DND-41 (cell line): ENCODE measurements around the gene EDA.

Experiments
- ATAC-seq: fragments of 200-7000 bp; cut with Tn5 transposase; 3 replicates; pipeline ENCODE4 v1.9.1; 2021; ENCODE audit warnings: low read depth; ENCODE audit not compliant: insufficient read depth
- DNase-seq: peaks from one replicate; pipeline ENCODE4 v3.0.0-alpha.2; 2020
- H2AFZ ChIP-seq: 2 replicates; pipeline ENCODE4 v1.6.0; 2012; ENCODE audit warnings: low read depth, low read length
- H3K27ac ChIP-seq: 2 replicates; pipeline ENCODE4 v1.5.1; 2012; ENCODE audit warnings: low read length, inconsistent platforms
- H3K27me3 ChIP-seq: fragments of 200-600 bp; sonication (generic); 2 replicates; pipeline ENCODE4 v1.6.0; 2012; ENCODE audit warnings: low read length, mild to moderate bottlenecking, inconsistent platforms; ENCODE audit not compliant: insufficient read depth, poor library complexity
- H3K36me3 ChIP-seq: 2 replicates; pipeline ENCODE4 v1.5.1; 2012; ENCODE audit warnings: low read length, inconsistent platforms; ENCODE audit not compliant: insufficient read depth
- H3K4me1 ChIP-seq: 2 replicates; pipeline ENCODE4 v1.5.1; 2012; ENCODE audit warnings: mild to moderate bottlenecking, low read length; ENCODE audit not compliant: insufficient read depth
- H3K4me2 ChIP-seq: 2 replicates; pipeline ENCODE4 v1.6.0; 2012; ENCODE audit warnings: mild to moderate bottlenecking, moderate library complexity, low read length, inconsistent platforms; ENCODE audit not compliant: insufficient read depth
- H3K4me3 ChIP-seq, 2 experiments: fragments of 200-600 bp in 1 of 2; shearing (Covaris generic) in 1 of 2; 2 replicates each; pipeline ENCODE4 v1.5.1; 2012 to 2016; ENCODE audit warnings: inconsistent platforms in 2 of 2, low read length in 2 of 2, mild to moderate bottlenecking in 2 of 2, low read depth in 1 of 2, moderate library complexity in 1 of 2
- H3K79me2 ChIP-seq: 2 replicates; pipeline ENCODE4 v1.6.0; 2012; ENCODE audit warnings: low read length, inconsistent platforms; ENCODE audit not compliant: insufficient read depth
- H3K9ac ChIP-seq: 2 replicates; pipeline ENCODE4 v1.6.0; 2012; ENCODE audit warnings: low read depth, mild to moderate bottlenecking, inconsistent platforms, low read length, moderate library complexity
- H3K9me3 ChIP-seq: 2 replicates; pipeline ENCODE4 v1.5.1; 2012; ENCODE audit warnings: low read length, moderate library complexity, mild to moderate bottlenecking, inconsistent platforms; ENCODE audit not compliant: insufficient read depth, severe bottlenecking
- H4K20me1 ChIP-seq: 2 replicates; pipeline ENCODE4 v1.6.0; 2012; ENCODE audit warnings: low read length; ENCODE audit not compliant: insufficient read depth
- CTCF ChIP-seq: IDR thresholded peaks from 2 replicates; pipeline ENCODE4 v1.5.1; 2012; ENCODE audit warnings: borderline replicate concordance, low read length, moderate library complexity, mild to moderate bottlenecking; ENCODE audit not compliant: poor library complexity, severe bottlenecking; ENCODE audit errors: extremely low read depth
- EZH2 ChIP-seq: IDR thresholded peaks from 3 replicates; pipeline ENCODE4 v1.6.1; 2012; ENCODE audit warnings: borderline replicate concordance, low read depth, mild to moderate bottlenecking, moderate library complexity, low read length, inconsistent platforms; ENCODE audit not compliant: severe bottlenecking

The EDA gene

GRCh38 chrX:69793260-69793935, 177.5 kb downstream of the EDA start:
- no peak for DNase-seq
- TF ChIP-seq EZH2 (no peak), CTCF (no peak)
- H3K4me1 ChIP-seq: no peaks in the 10 kb centered on the region
- H3K4me3 ChIP-seq: no peak overlapping the region
- H3K27ac ChIP-seq: no peak overlapping the region
- H2AFZ ChIP-seq: no peak overlapping the region
- no peaks in the 10 kb centered on the region for H3K27me3 ChIP-seq
- no peaks in the 10 kb centered on the region for H3K79me2 ChIP-seq
- H3K9me3 ChIP-seq: no peaks in the 10 kb centered on the region
- ATAC-seq: no peak
- H3K9ac ChIP-seq: no peak overlapping the region
- no peaks in the 10 kb centered on the region for H3K36me3 ChIP-seq
- H3K4me2 ChIP-seq: no peak overlapping the region
- no peaks in the 10 kb centered on the region for H4K20me1 ChIP-seq

- no peaks in the 10 kb centered on the region for H3K36me3 ChIP-seq
- ATAC-seq: no peak
- no peak overlapping the region for H2AFZ ChIP-seq
- H3K9me3 ChIP-seq: no peaks in the 10 kb centered on the region
- no peaks in the 10 kb centered on the region for H4K20me1 ChIP-seq
- no peak overlapping the region for H3K27ac ChIP-seq
- H3K9ac ChIP-seq: no peak overlapping the region
- H3K4me1 ChIP-seq: no peaks in the 10 kb centered on the region
- no peak overlapping the region for H3K4me3 ChIP-seq
- H3K27me3 ChIP-seq: no peaks in the 10 kb centered on the region
- no peak overlapping the region for H3K4me2 ChIP-seq
- no peak for DNase-seq
- no peaks in the 10 kb centered on the region for H3K79me2 ChIP-seq
- no peak for TF ChIP-seq CTCF
- no peak for TF ChIP-seq EZH2
Measured at GRCh38 chrX:69795702-69796101, 179.8 kb downstream of the EDA start.

GRCh38 chrX:69807400-69807799, 191.5 kb downstream of the EDA start:
- Histone ChIP-seq H3K9me3 (no peaks in the 10 kb centered on the region), H3K9ac (no peak overlapping the region), H3K79me2 (no peaks in the 10 kb centered on the region), H2AFZ (no peak overlapping the region), H3K27me3 (no peaks in the 10 kb centered on the region), H3K4me2 (no peak overlapping the region), H4K20me1 (no peaks in the 10 kb centered on the region), H3K36me3 (no peaks in the 10 kb centered on the region), H3K4me1 (no peaks in the 10 kb centered on the region), H3K27ac (no peak overlapping the region), H3K4me3 (no peak overlapping the region)
- no peak for TF ChIP-seq CTCF
- TF ChIP-seq EZH2: no peak
- DNase-seq (no peak), ATAC-seq (peak; percentile 63)

- H3K4me3 ChIP-seq: no peak overlapping the region
- TF ChIP-seq EZH2 (no peak), CTCF (no peak)
- H3K27ac ChIP-seq: no peak overlapping the region
- no peaks in the 10 kb centered on the region for H3K27me3 ChIP-seq
- H3K4me1 ChIP-seq: no peaks in the 10 kb centered on the region
- no peaks in the 10 kb centered on the region for H3K36me3 ChIP-seq
- no peaks in the 10 kb centered on the region for H4K20me1 ChIP-seq
- H3K79me2 ChIP-seq: no peaks in the 10 kb centered on the region
- H2AFZ ChIP-seq: no peak overlapping the region
- no peak overlapping the region for H3K4me2 ChIP-seq
- DNase-seq (no peak), ATAC-seq (no peak)
- no peaks in the 10 kb centered on the region for H3K9me3 ChIP-seq
- H3K9ac ChIP-seq: no peak overlapping the region
Measured at GRCh38 chrX:69808375-69808774, 192.5 kb downstream of the EDA start.
